Activated naive CD4-positive, alpha-beta T cell treated with anti-CD3 and anti-CD28 coated beads for 36 hours (primary cell): Measurements from ENCODE around the gene SELENON. TPM values are rescaled to one million over a fixed set of nuclear protein-coding genes. Genes with fewer than 3 reads are reported as not detected.
A peak's percentile ranks its signal among the peaks of the same experiment; 100 is the strongest.

Experiments used
- CTCF ChIA-PET: fragments of 350-600 bp; sonication (Branson Sonifier 250); formaldehyde crosslinking; loops from one replicate; lab custom pipeline; 2021; ENCODE audit warnings: antibody characterized with exemption; lab: Charles Lee
- DNase-seq: peaks from one replicate; pipeline ENCODE4 v3.0.0-alpha.2; 2020
- H3K27ac Mint-ChIP-seq: one replicate; pipeline ENCODE4 v1.8.0; 2021; ENCODE audit warnings: mild to moderate bottlenecking, mixed read lengths
- H3K27me3 Mint-ChIP-seq: one replicate; pipeline ENCODE4 v1.8.0; 2021; ENCODE audit warnings: low read depth, mixed read lengths
- H3K36me3 Mint-ChIP-seq: one replicate; pipeline ENCODE4 v1.8.0; 2021; ENCODE audit warnings: low read depth, mixed read lengths
- H3K4me1 Mint-ChIP-seq: one replicate; pipeline ENCODE4 v1.8.0; 2021; ENCODE audit warnings: low read depth, mixed read lengths
- H3K4me3 Mint-ChIP-seq: one replicate; pipeline ENCODE4 v1.8.0; 2021; ENCODE audit warnings: mild to moderate bottlenecking, moderate library complexity, mixed read lengths
- H3K9me3 Mint-ChIP-seq: one replicate; pipeline ENCODE4 v1.8.0; 2021; ENCODE audit warnings: mixed read lengths
- intact Hi-C: fragments of 100-400 bp; cut with micrococcal nuclease; formaldehyde crosslinking; loops from one replicate; pipeline ENCODE4 v1.15.1; 2023
- total RNA-seq, 2 experiments: library from RNA; stranded (reverse); gene quantifications; one replicate each; pipeline ENCODE4 v1.2.3, GENCODE V29; 2021

SELENON gene
- total RNA-seq = 10 to 100 TPM; 27.8 to 28.6 TPM

- Mint-ChIP-seq H3K36me3 (peaks cover 6% of the 10 kb centered on the region), H3K9me3 (peaks cover 3% of the 10 kb centered on the region), H3K27ac (peak within 1 kb of the TSS; percentile 57), H3K27me3 (no peaks in the 10 kb centered on the region), H3K4me1 (peaks cover 71% of the 10 kb centered on the region), H3K4me3 (peak within 1 kb of the TSS; percentile 81)
- intact Hi-C loops = loop anchor here (5.0 kb wide), 3 partner anchors 88 to 253 kb away; no protein-coding TSS in a partner anchor
- CTCF ChIA-PET = interaction anchor here (0.8 to 5.2 kb wide), 6 partner anchors 10 to 227 kb away, joined by 3 to 39 read pairs (median 4); no protein-coding TSS in a partner anchor
- peak; percentile 46 for DNase-seq
Measured at GRCh38 chr1:25799935-25800702, at the start of gene SELENON. SELENON (plus strand) TSS chr1:25800193; CDS start chr1:25800231, 38 bp downstream.

GRCh38 chr1:25750923-25751605 is 48.9 kb upstream of the SELENON start:
- intact Hi-C loops = no loop called here
- CTCF ChIA-PET = interaction anchor here (0.7 kb wide), 1 partner anchor 684 kb away, joined by 3 read pairs; no protein-coding TSS in a partner anchor
- DNase-seq = no peak
- Mint-ChIP-seq H3K27ac (no peak overlapping the region), H3K27me3 (no peaks in the 10 kb centered on the region), H3K4me3 (no peak overlapping the region), H3K4me1 (peaks cover 35% of the 10 kb centered on the region), H3K36me3 (no peaks in the 10 kb centered on the region), H3K9me3 (no peaks in the 10 kb centered on the region)

- Mint-ChIP-seq H3K27ac (peak overlapping the region; percentile 76), H3K27me3 (no peaks in the 10 kb centered on the region), H3K4me3 (peak overlapping the region; percentile 20), H3K36me3 (no peaks in the 10 kb centered on the region), H3K4me1 (peaks cover 43% of the 10 kb centered on the region), H3K9me3 (no peaks in the 10 kb centered on the region)
- CTCF ChIA-PET = interaction anchor here (1.0 to 2.1 kb wide), 4 partner anchors 43 to 609 kb away, joined by 3 to 7 read pairs (median 3); no protein-coding TSS in a partner anchor
- intact Hi-C loops = loop anchor here (1.0 kb wide), 1 partner anchor 42 kb away; no protein-coding TSS in a partner anchor
- DNase-seq = peak; percentile 70
Measured at GRCh38 chr1:25754470-25755181, 45.4 kb upstream of the SELENON start.

- Mint-ChIP-seq H3K4me3 (no peak overlapping the region), H3K27ac (peak overlapping the region; percentile 76), H3K9me3 (no peaks in the 10 kb centered on the region), H3K36me3 (no peaks in the 10 kb centered on the region), H3K4me1 (peaks cover 43% of the 10 kb centered on the region), H3K27me3 (no peaks in the 10 kb centered on the region)
- DNase-seq = no peak
- intact Hi-C loops = loop anchor here (1.0 to 2.0 kb wide), 2 partner anchors 19 to 41 kb away; no protein-coding TSS in a partner anchor
- CTCF ChIA-PET = interaction anchor here (0.6 to 2.1 kb wide), 4 partner anchors 19 to 191 kb away, joined by 3 to 7 read pairs (median 3); no protein-coding TSS in a partner anchor
Measured at GRCh38 chr1:25755475-25756125, 44.4 kb upstream of the SELENON start.

GRCh38 chr1:25756215-25756614 is 43.8 kb upstream of the SELENON start:
- DNase-seq = no peak
- H3K4me3 Mint-ChIP-seq = no peak overlapping the region
- H3K9me3 Mint-ChIP-seq = no peaks in the 10 kb centered on the region
- CTCF ChIA-PET = interaction anchor here (1.3 kb wide), 1 partner anchor 18 kb away, joined by 3 read pairs; no protein-coding TSS in a partner anchor
- H3K4me1 Mint-ChIP-seq = peaks cover 39% of the 10 kb centered on the region
- peak overlapping the region; percentile 16 for H3K27ac Mint-ChIP-seq
- intact Hi-C loops = loop anchor here (2.0 kb wide), 1 partner anchor 19 kb away; no protein-coding TSS in a partner anchor
- no peaks in the 10 kb centered on the region for H3K36me3 Mint-ChIP-seq
- no peaks in the 10 kb centered on the region for H3K27me3 Mint-ChIP-seq

- Mint-ChIP-seq H3K36me3 (no peaks in the 10 kb centered on the region), H3K9me3 (no peaks in the 10 kb centered on the region), H3K4me1 (peaks cover 38% of the 10 kb centered on the region), H3K27ac (no peak overlapping the region), H3K4me3 (no peak overlapping the region), H3K27me3 (no peaks in the 10 kb centered on the region)
- intact Hi-C loops = loop anchor here (2.0 kb wide), 1 partner anchor 18 kb away; no protein-coding TSS in a partner anchor
- CTCF ChIA-PET = interaction anchor here (0.5 kb wide), 1 partner anchor 44 kb away, joined by 6 read pairs; no protein-coding TSS in a partner anchor
- DNase-seq = no peak
Measured at GRCh38 chr1:25757151-25757845, 42.7 kb upstream of the SELENON start.

GRCh38 chr1:25757846-25758185 is 42.2 kb upstream of the SELENON start:
- no peak overlapping the region for H3K4me3 Mint-ChIP-seq

GRCh38 chr1:25758466-25759070 is 41.4 kb upstream of the SELENON start:
- H3K4me3 Mint-ChIP-seq = no peak overlapping the region
- no peaks in the 10 kb centered on the region for H3K36me3 Mint-ChIP-seq
- CTCF ChIA-PET = interaction anchor here (0.6 to 1.4 kb wide), 6 partner anchors 12 to 1717 kb away, joined by 3 to 4 read pairs (median 4); no protein-coding TSS in a partner anchor
- H3K4me1 Mint-ChIP-seq = peaks cover 32% of the 10 kb centered on the region
- H3K27me3 Mint-ChIP-seq = no peaks in the 10 kb centered on the region
- intact Hi-C loops = no loop called here
- no peak overlapping the region for H3K27ac Mint-ChIP-seq
- DNase-seq = no peak
- no peaks in the 10 kb centered on the region for H3K9me3 Mint-ChIP-seq

More at GRCh38 chr1:25757846-25758185, 42.2 kb upstream of the SELENON start:
- Mint-ChIP-seq H3K9me3 (no peaks in the 10 kb centered on the region), H3K36me3 (no peaks in the 10 kb centered on the region), H3K27me3 (no peaks in the 10 kb centered on the region), H3K4me1 (peaks cover 38% of the 10 kb centered on the region), H3K27ac (no peak overlapping the region)
- no peak for DNase-seq
- intact Hi-C loops = loop anchor here (2.0 kb wide), 1 partner anchor 17 kb away; no protein-coding TSS in a partner anchor
- CTCF ChIA-PET = interaction anchor here (0.5 kb wide), 1 partner anchor 44 kb away, joined by 6 read pairs; no protein-coding TSS in a partner anchor

GRCh38 chr1:25760122-25760719 is 39.8 kb upstream of the SELENON start:
- Mint-ChIP-seq H3K9me3 (no peaks in the 10 kb centered on the region), H3K27ac (no peak overlapping the region), H3K36me3 (no peaks in the 10 kb centered on the region), H3K4me1 (peaks cover 17% of the 10 kb centered on the region), H3K4me3 (no peak overlapping the region), H3K27me3 (no peaks in the 10 kb centered on the region)
- no peak for DNase-seq
- CTCF ChIA-PET = interaction anchor here (0.7 kb wide), 1 partner anchor 12 kb away, joined by 3 read pairs; no protein-coding TSS in a partner anchor
- intact Hi-C loops = no loop called here

- DNase-seq = no peak
- no peak overlapping the region for H3K4me3 Mint-ChIP-seq
- intact Hi-C loops = no loop called here
- H3K4me1 Mint-ChIP-seq = peaks cover 17% of the 10 kb centered on the region
- no peaks in the 10 kb centered on the region for H3K36me3 Mint-ChIP-seq
- CTCF ChIA-PET = no interaction called here
- no peaks in the 10 kb centered on the region for H3K27me3 Mint-ChIP-seq
- H3K9me3 Mint-ChIP-seq = no peaks in the 10 kb centered on the region
- no peak overlapping the region for H3K27ac Mint-ChIP-seq
Measured at GRCh38 chr1:25760871-25761270, 39.1 kb upstream of the SELENON start.
